Measurements from ENCODE around the gene BPTF. TPM values are rescaled to one million over a fixed set of nuclear protein-coding genes. Genes with fewer than 3 reads are reported as not detected.
"Not testable (repeated sequence)": the region's sequence is repeated elsewhere in the genome, so short reads cannot be mapped to it uniquely, and the experiment has no call there.

BPTF gene
- total and polyA plus RNA-seq, 2 of the 13 experiments (the other 11 are each of a cell fraction or from before 2014, with no cell fraction given), result 43.5 to 66.1 TPM

DNA sequence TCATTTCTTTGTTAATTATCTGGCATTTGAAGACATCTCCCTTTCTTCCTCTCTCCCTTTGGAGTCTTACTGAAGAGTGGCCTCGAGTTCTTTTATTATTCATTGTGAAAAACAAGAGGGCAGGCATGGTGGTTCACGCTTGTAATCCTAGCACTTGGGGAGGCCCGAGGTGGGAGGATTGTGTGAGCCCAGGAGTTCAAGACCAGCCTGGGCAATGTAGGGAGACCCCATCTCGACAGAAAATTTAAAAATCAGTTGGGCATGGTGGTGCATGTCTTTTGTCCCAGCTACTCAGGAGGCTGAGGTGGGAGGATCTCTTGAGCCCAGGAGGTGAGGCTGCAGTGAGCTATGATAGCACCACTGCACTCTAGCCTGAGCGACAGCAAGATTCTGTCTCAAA, 20.1 kb downstream of the BPTF start:
- TF ChIP-seq SMAD9 (CRISPR knock-in tag; IDR thresholded peaks at IDR 0.05), result no peak
- TF ChIP-seq TBX2 (CRISPR knock-in tag; IDR thresholded peaks at IDR 0.05; ENCODE audit: borderline replicate concordance), result no peak
- TF ChIP-seq, protein P1, sequence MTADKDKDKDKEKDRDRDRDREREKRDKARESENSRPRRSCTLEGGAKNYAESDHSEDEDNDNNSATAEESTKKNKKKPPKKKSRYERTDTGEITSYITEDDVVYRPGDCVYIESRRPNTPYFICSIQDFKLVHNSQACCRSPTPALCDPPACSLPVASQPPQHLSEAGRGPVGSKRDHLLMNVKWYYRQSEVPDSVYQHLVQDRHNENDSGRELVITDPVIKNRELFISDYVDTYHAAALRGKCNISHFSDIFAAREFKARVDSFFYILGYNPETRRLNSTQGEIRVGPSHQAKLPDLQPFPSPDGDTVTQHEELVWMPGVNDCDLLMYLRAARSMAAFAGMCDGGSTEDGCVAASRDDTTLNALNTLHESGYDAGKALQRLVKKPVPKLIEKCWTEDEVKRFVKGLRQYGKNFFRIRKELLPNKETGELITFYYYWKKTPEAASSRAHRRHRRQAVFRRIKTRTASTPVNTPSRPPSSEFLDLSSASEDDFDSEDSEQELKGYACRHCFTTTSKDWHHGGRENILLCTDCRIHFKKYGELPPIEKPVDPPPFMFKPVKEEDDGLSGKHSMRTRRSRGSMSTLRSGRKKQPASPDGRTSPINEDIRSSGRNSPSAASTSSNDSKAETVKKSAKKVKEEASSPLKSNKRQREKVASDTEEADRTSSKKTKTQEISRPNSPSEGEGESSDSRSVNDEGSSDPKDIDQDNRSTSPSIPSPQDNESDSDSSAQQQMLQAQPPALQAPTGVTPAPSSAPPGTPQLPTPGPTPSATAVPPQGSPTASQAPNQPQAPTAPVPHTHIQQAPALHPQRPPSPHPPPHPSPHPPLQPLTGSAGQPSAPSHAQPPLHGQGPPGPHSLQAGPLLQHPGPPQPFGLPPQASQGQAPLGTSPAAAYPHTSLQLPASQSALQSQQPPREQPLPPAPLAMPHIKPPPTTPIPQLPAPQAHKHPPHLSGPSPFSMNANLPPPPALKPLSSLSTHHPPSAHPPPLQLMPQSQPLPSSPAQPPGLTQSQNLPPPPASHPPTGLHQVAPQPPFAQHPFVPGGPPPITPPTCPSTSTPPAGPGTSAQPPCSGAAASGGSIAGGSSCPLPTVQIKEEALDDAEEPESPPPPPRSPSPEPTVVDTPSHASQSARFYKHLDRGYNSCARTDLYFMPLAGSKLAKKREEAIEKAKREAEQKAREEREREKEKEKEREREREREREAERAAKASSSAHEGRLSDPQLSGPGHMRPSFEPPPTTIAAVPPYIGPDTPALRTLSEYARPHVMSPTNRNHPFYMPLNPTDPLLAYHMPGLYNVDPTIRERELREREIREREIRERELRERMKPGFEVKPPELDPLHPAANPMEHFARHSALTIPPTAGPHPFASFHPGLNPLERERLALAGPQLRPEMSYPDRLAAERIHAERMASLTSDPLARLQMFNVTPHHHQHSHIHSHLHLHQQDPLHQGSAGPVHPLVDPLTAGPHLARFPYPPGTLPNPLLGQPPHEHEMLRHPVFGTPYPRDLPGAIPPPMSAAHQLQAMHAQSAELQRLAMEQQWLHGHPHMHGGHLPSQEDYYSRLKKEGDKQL (CRISPR knock-in tag; IDR thresholded peaks at IDR 0.05; ENCODE audit: low read depth), result no peak
- no peak for TF ChIP-seq KDM6A (CRISPR knock-in tag; IDR thresholded peaks at IDR 0.05; ENCODE audit: low read depth)
- TF ChIP-seq, protein P2, sequence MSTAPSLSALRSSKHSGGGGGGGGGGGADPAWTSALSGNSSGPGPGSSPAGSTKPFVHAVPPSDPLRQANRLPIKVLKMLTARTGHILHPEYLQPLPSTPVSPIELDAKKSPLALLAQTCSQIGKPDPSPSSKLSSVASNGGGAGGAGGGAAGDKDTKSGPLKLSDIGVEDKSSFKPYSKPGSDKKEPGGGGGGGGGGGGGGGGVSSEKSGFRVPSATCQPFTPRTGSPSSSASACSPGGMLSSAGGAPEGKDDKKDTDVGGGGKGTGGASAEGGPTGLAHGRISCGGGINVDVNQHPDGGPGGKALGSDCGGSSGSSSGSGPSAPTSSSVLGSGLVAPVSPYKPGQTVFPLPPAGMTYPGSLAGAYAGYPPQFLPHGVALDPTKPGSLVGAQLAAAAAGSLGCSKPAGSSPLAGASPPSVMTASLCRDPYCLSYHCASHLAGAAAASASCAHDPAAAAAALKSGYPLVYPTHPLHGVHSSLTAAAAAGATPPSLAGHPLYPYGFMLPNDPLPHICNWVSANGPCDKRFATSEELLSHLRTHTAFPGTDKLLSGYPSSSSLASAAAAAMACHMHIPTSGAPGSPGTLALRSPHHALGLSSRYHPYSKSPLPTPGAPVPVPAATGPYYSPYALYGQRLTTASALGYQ (CRISPR knock-in tag; IDR thresholded peaks at IDR 0.05), result no peak
- TF ChIP-seq KLF9 (CRISPR knock-in tag; IDR thresholded peaks at IDR 0.05; ENCODE audit: low read depth), result no peak
- TF ChIP-seq, protein P3, sequence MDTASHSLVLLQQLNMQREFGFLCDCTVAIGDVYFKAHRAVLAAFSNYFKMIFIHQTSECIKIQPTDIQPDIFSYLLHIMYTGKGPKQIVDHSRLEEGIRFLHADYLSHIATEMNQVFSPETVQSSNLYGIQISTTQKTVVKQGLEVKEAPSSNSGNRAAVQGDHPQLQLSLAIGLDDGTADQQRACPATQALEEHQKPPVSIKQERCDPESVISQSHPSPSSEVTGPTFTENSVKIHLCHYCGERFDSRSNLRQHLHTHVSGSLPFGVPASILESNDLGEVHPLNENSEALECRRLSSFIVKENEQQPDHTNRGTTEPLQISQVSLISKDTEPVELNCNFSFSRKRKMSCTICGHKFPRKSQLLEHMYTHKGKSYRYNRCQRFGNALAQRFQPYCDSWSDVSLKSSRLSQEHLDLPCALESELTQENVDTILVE (CRISPR knock-in tag; IDR thresholded peaks at IDR 0.05), result no peak
- TF ChIP-seq SALL2 (CRISPR knock-in tag; IDR thresholded peaks at IDR 0.05), result no peak
- no peak for TF ChIP-seq ZNF772 (CRISPR knock-in tag; IDR thresholded peaks at IDR 0.05)
- no peak for DNase-seq (ENCODE audit: low spot score)
- POLR2A ChIA-PET, result no interaction called here
- Histone ChIP-seq H3K9ac (ENCODE audit: insufficient read depth, low read depth, low read length) (no peak overlapping the region), H3K79me2 (ENCODE audit: insufficient read depth, low read length) (peaks cover 87% of the 10 kb centered on the region), H3K9me3 (ENCODE audit: low read length) (peaks cover 9% of the 10 kb centered on the region; the same call in 1 of the 2 replicates), H4K20me1 (ENCODE audit: insufficient read depth, low read length) (peaks cover 17% of the 10 kb centered on the region; the same call in 1 of the 2 replicates), H3K4me2 (ENCODE audit: low read depth, low read length) (no peak overlapping the region), H3K27me3 (ENCODE audit: control insufficient read depth in 1 of 2, insufficient read depth in 2 of 2, low read length in 2 of 2) (no peaks in the 10 kb centered on the region), H3K27ac (ENCODE audit: extremely low read length, insufficient read depth, low read length) (no peak overlapping the region), H3K36me3 (replicated peaks in 1 of 2; ENCODE audit: control insufficient read depth in 1 of 2, insufficient read depth in 2 of 2, low read length in 2 of 2) (peaks cover 0 to 5% of the 10 kb centered on the region in 2 experiments; a peak in 2 of 5 replicates), H3K4me1 (ENCODE audit: insufficient read depth, low read length) (peaks cover 10% of the 10 kb centered on the region), H3K4me3 (replicated peaks in 1 of 3; ENCODE audit: insufficient read depth in 1 of 3, low read depth in 2 of 3, low read length in 3 of 3) (no peak overlapping the region), H2AFZ (ENCODE audit: low read length) (no peak overlapping the region)
- CTCF ChIA-PET (ENCODE audit: low intra/inter-chr PET ratio, low total read pairs), result no interaction called here
- 92% methylated on average over 5 of the region's 5 CpGs for WGBS (ENCODE audit: low lambda C conversion rate)
- BruUV-seq (replicated peaks), result no TSS peak
- in situ Hi-C loops (cut with HindIII; ENCODE audit: extremely low pct_ligation_motif_present, low pct_unique_long_range_greater_than_20kb), result no loop called here
- no peak for FAIRE-seq
- intact Hi-C loops (cut with micrococcal nuclease; ENCODE audit: unreplicated experiment), result no loop called here
- no peak for ATAC-seq

DNA sequence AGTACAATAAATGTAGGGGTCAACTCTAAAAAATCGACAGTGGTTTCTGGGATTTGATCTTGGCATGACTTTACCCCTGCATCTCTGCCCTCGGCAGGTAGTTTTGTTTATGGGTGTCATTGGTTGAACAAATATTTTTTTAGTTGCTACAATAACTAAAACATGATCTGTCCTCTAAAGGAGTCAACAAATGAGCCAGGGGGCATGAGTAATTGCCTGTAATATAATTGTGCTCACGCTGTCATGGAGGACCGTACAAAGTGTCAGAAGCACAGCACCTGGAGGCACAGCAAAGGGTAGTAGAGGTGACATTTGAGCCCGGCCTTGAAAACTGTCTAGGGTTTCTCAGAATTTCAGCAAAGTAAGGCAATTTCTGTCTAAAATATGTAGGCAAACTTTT, 22.9 kb downstream of the BPTF start:
- DNase-seq (ENCODE audit: low spot score); H3K27me3 ChIP-seq (ENCODE audit: control insufficient read depth in 1 of 2, insufficient read depth in 2 of 2, low read length in 2 of 2); H3K9ac ChIP-seq (ENCODE audit: insufficient read depth, low read depth, low read length); BruUV-seq (replicated peaks); H3K4me2 ChIP-seq (ENCODE audit: low read depth, low read length); FAIRE-seq; H3K4me3 ChIP-seq (replicated peaks in 1 of 3; ENCODE audit: insufficient read depth in 1 of 3, low read depth in 2 of 3, low read length in 3 of 3); H3K9me3 ChIP-seq (ENCODE audit: low read length); CTCF ChIA-PET (ENCODE audit: low intra/inter-chr PET ratio, low total read pairs); H3K27ac ChIP-seq (ENCODE audit: extremely low read length, insufficient read depth, low read length); in situ Hi-C loops (cut with HindIII; ENCODE audit: extremely low pct_ligation_motif_present, low pct_unique_long_range_greater_than_20kb); ATAC-seq; intact Hi-C loops (cut with micrococcal nuclease; ENCODE audit: unreplicated experiment); POLR2A ChIA-PET; H3K36me3 ChIP-seq (replicated peaks in 1 of 2; ENCODE audit: control insufficient read depth in 1 of 2, insufficient read depth in 2 of 2, low read length in 2 of 2); H2AFZ ChIP-seq (ENCODE audit: low read length): not testable (repeated sequence)
- peaks cover 18% of the 10 kb centered on the region for H4K20me1 ChIP-seq (ENCODE audit: insufficient read depth, low read length)
- peaks cover 86% of the 10 kb centered on the region for H3K79me2 ChIP-seq (ENCODE audit: insufficient read depth, low read length)
- H3K4me1 ChIP-seq (ENCODE audit: insufficient read depth, low read length), result peaks cover 23% of the 10 kb centered on the region
- WGBS (ENCODE audit: low lambda C conversion rate), result 97% methylated on average over 5 of the region's 5 CpGs

All from HepG2 (cell line).